Pulmonary artery endothelial cell (primary cell): ENCODE measurements around the gene DOCK11. TPM values are rescaled to one million over a fixed set of nuclear protein-coding genes. Genes with fewer than 3 reads are reported as not detected.
A peak's percentile ranks its signal among the peaks of the same experiment; 100 is the strongest.

Experiments
- DNase-seq: peaks from one replicate; pipeline ENCODE4 v3.0.0-alpha.2; 2011; ENCODE audit warnings: low read depth, low spot score
- total RNA-seq: library from RNA; depleted of rRNA; stranded (reverse); fragments of >200 nt; gene quantifications from 2 replicates; pipeline ENCODE4 v1.2.3, GENCODE V29; 2014

The DOCK11 gene
- total RNA-seq, 1 donor from 2014 or later: 1.1 TPM

- no peak for DNase-seq
Measured at GRCh38 chrX:118627084-118627758, 131.6 kb downstream of the DOCK11 start.

DNA sequence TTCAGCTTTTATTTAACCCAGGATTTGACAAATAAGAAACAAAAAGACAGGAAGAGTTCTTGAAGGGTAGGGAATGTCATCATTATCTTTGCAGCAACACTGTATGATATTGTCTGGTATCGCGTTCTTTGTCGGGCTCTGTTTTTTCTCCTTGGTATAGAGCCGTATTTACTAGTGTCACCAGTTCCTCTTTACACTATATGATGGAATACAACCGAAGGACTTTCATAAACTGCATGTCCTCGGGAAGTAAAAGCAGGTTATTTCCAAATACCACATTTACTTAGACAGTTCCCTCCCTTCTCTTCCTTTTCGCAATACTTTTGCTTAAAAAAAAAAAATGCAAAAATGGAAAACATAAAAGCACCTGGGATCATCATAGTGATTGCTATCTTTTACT, 135.2 kb downstream of the DOCK11 start:
- no peak for DNase-seq

DNA sequence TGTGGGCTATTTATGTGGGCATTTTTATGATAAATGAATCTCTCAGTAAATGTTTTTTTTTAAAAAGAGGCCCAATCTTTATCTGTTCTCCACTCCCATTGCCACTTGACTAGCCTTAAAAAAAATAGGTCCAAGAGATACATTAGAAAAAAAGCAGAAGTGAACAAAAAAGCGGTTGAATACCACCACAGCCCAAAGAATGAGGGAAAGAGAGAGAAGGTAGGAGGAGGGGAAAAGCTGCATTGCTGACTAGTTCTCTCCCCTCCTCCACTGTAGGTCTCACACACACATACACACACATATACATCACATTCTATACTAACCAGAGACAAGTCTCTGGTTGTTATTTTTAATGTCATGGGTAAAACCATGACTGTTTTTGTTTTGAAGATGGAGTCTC, 136.0 kb downstream of the DOCK11 start:
- DNase-seq: no peak

- DNase-seq: no peak
Measured at GRCh38 chrX:118632862-118633261, 137.2 kb downstream of the DOCK11 start.

DNA sequence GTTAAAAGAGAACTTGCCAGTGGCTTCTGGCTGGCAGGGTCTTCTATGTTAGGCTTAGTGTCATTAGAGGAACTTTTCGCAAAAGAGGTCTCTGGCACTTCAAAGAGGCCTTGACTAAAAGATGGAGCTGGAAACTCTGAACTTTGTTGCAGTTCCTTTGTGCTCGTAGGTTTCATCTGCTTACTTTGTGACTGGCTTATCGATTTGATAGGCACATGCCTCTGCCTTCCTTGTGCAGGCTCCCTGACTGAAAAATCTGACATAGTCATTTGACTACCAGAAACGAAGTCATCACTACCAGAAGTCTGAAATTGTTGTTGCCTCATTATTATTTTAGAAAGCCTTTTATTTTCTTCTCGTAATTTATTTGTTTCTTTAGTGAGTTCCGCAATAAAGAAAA, 137.9 kb downstream of the DOCK11 start:
- no peak for DNase-seq

DNA sequence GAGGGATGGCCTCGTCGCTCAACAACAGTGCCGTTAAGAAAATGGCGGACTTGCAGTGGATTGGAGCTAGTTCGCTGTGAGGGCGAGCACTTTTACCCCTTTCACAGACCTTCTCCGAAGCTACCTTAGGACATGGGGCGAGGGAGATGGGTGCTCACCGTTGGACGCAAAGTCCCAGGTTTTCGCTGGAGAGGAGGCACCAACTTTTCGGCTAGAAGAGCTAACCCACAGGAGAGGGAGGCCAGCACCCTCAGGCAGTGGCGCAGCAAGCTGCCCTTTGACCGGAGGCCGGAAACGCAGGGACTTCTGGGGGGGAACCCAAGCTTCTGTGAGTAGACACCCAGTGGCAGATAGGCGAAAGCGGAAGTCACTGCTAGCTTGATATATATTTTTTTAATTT, 138.7 kb downstream of the DOCK11 start:
- DNase-seq: no peak

GRCh38 chrX:118637997-118638396, 142.4 kb downstream of the DOCK11 start:
- no peak for DNase-seq

GRCh38 chrX:118644378-118644777, 148.8 kb downstream of the DOCK11 start:
- peak; percentile 17 for DNase-seq

DNA sequence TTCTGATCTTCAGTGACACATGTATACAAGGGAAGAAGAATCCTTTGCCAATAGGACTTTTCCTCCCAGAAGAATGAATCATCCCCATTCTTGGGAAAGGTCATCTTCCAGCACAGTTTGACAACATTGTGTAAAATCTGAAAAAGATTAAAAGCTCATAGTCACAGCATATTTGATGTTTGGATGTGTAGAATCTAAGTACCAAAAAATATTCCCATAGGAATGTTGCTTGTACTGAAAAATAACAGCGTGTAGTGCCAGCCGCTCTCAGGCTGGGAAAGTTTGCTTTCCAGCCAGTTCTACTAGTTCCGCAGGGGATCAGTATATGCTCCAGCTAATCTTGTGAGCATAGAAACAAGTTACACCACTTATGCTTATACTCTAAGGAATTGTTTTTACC, 157.1 kb downstream of the DOCK11 start:
- DNase-seq: no peak

GRCh38 chrX:118654331-118654730, 158.7 kb downstream of the DOCK11 start:
- no peak for DNase-seq

DNA sequence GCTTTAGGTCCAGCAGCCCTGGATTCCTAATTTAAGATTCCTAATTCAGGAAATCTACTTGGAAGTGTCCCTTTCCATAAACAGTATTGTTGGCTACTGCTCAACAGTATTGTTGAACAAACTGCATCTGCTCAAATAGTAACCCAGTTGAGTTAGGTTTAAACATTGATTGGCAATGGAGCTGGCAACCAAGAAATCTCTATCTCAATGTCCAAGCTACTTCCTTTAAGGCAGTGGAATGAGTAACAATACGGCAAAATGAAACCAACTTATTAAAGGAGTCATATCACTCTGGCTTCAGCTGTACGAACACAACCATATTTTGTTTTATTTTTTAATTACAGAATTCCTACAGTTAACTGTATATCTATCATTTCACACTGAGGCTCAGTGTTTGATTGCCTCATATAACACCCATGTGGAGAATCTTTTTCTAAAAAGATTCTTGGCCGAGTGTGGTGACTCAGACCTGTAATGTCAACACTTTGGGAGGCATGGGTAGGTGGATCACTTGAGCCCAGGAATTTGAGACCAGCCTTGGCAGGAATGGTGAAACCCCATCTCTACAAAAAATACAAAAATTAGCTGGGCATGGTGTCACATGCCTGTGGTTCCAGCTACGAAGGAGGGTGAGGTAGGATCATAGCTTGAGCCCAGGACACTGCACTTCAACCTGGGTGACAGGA, 160.1 kb downstream of the DOCK11 start:
- DNase-seq: no peak

GRCh38 chrX:118657413-118657812, 161.8 kb downstream of the DOCK11 start:
- DNase-seq: no peak

DNA sequence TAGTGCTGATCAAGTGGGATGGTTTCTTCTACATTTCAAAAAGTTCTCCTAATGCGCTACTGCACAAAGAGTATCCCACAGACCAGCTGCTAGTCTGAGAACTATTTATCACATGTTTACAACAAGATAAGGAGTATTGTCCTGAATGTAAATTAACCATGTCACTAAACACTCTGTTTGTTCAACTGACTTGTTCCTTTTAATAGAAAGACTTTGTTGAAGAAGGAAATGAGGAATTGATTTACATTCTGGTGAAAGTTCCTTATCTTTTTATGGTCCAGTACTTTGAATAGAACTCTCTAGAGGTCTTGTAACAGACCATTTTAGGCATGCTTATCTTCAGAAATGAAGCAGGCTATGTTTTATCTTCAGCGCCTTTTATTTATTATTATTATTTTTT, 164.5 kb downstream of the DOCK11 start:
- DNase-seq: no peak

DNA sequence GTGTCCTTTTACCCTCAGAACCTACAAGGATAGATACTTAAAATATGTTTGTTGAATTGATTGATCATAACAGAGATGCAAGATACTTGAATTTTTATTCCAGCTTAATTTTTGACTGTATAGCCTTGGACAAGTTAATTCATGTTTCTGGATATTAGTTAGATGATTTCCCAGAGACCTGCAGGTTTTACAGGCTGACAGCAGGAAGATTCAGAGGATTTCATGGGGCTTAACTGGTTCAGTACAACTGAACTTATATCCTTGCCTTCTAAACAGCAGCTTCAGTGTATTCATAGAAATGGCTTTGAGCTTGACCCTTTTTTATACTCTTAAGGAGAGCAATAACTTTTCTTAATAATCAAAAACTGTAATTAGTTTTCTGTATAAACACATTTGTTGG, 169.6 kb downstream of the DOCK11 start:
- DNase-seq: no peak

DNA sequence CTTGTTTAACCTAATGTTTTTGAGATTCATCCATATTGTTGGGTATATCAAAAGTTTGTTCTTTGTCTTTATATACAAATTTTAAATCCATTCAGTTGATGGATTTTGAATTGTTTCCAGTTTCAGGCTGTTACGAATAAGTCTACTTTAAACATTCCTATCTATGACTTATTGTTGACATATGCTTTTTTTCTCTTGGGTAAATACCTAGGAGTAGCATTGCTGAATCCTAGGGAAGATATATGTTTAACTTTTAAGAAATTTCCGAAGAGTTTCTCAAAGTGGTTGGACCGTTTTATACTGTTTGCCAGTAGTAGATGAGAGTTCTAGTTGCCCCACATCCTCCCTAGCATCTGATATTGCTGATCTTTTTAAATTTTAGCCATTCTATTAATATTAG, 170.9 kb downstream of the DOCK11 start:
- DNase-seq: no peak

DNA sequence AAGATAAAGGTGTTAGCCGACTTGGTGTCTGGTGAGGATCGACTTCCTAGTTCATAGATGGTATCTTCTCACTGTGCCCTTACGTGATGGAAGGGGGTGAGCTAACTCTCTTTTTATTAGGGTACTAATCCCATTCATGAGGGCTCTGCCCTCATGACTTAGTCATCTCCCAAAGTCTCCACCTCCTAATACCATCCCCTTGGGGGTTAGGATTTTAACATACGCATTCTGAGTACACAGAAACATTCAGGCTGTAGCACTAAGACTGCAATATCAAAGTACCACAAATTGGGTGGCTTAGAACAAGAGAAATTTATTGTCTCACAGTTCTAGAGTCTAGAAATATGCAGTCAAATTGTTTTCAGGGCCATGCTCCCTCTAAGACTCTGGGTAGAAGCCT, 173.8 kb downstream of the DOCK11 start:
- DNase-seq: no peak

GRCh38 chrX:118675326-118675965, 179.8 kb downstream of the DOCK11 start:
- DNase-seq: no peak

- no peak for DNase-seq
Measured at GRCh38 chrX:118675966-118676349, 180.3 kb downstream of the DOCK11 start.

DNA sequence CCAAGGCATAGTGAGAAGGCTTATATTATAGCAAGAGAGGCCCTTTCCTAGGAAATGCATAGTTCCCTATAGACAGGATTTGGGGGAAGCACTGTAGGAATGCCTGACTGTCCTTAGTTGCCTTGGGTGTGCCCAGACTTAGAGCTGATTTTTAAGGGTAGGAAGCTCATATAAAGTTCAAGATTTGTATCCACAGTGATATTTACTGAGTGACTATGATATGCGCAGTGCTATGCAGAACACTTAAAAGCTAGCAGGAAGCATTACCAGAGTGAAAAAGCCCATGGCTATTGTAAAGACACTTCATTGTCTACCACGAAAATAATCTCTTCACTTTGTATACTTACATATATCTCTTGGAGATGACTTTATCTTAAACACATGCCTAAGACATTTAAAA, 181.7 kb downstream of the DOCK11 start:
- DNase-seq: no peak

DNA sequence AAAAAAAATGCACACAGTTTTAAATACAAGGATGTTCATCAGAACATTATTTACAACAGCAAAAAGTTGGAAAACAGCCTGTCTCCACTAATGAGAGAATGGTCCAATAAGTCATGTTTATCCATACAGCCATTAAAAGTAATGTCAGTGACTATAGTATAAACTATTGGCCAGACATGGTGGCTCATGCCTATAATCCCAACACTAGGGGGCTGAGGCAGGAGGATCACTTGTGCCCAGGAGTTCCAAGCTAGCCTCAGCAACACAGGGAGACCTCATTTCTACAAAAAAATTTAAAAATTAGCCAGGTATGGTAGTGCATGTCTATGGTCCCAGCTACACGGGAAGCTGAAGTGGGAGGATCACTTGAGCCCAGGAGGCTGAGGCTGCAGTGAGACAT, 183.7 kb downstream of the DOCK11 start:
- no peak for DNase-seq

- no peak for DNase-seq
Measured at GRCh38 chrX:118682258-118683014, 186.8 kb downstream of the DOCK11 start.

GRCh38 chrX:118685393-118685792, 189.8 kb downstream of the DOCK11 start:
- DNase-seq: no peak
